Activated T-cell treated with anti-CD3 and anti-CD28 coated beads, Interleukin-2, amount 50 U/mL, for 24 hours (primary cell): ENCODE data around the gene PCGF6.
"Not testable (repeated sequence)": the region's sequence is repeated elsewhere in the genome, so short reads cannot be mapped to it uniquely, and the experiment has no call there.

Experiments used
- DNase-seq: peaks from one replicate; pipeline ENCODE4 v3.0.0-alpha.2; 2020
- H3K27ac Mint-ChIP-seq: 2 replicates; pipeline ENCODE4 v1.8.0; 2020; ENCODE audit warnings: mild to moderate bottlenecking, mixed read lengths
- H3K27me3 Mint-ChIP-seq: 2 replicates; pipeline ENCODE4 v1.8.0; 2020; ENCODE audit warnings: mixed read lengths
- H3K36me3 Mint-ChIP-seq: 2 replicates; pipeline ENCODE4 v1.8.0; 2020; ENCODE audit warnings: low read depth, mixed read lengths
- H3K4me1 Mint-ChIP-seq: 2 replicates; pipeline ENCODE4 v1.8.0; 2020; ENCODE audit warnings: low read depth, mixed read lengths
- H3K4me3 Mint-ChIP-seq: 2 replicates; pipeline ENCODE4 v1.8.0; 2020; ENCODE audit warnings: mild to moderate bottlenecking, moderate library complexity, mixed read lengths
- H3K9me3 Mint-ChIP-seq: 2 replicates; pipeline ENCODE4 v1.8.0; 2020; ENCODE audit warnings: mixed read lengths

PCGF6 gene

DNA sequence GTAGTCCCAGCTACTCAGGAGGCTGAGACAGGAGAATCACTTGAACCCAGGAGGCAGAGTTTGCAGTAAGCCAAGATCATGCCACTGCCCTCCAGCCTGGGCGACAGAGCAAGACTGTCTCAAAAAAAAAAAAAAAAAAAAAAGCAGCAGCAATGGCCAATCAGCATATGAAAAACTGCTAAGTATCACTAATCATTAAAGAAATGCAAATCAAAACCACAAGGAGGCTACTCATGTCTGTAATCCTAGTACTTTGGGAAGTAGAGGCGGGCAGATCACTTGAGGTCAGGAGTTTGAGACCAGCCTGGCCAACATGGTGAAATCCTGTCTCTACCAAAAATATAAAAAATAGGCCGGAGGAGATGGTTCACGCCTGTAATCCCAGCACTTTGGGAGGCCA, 3.6 kb upstream of the PCGF6 start:
- H3K27ac Mint-ChIP-seq, H3K36me3 Mint-ChIP-seq, H3K27me3 Mint-ChIP-seq, DNase-seq, H3K4me1 Mint-ChIP-seq, H3K9me3 Mint-ChIP-seq, H3K4me3 Mint-ChIP-seq: not testable (repeated sequence)

DNA sequence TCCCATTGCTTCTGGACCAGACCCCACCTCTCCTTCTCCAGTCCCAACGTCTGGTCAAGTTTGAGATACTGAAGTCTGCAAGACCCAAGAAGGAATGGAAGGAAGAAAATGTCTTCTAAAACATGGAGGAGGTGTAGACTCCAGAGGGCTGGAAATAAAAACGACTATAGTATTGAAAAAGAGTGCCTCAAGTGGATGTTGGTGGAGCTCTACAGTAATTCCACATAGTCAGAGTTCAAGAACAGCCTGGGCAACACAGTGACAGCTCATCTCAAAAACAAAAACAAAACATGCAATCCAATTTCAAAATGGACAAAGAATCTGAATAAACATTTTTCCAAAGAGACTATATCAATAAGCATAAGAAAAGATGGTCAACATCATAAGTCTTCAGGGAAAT, 2.3 kb upstream of the PCGF6 start:
- H3K27ac Mint-ChIP-seq: no peak overlapping the region
- H3K4me1 Mint-ChIP-seq: peaks cover 13% of the 10 kb centered on the region
- H3K36me3 Mint-ChIP-seq: peaks cover 11% of the 10 kb centered on the region
- H3K9me3 Mint-ChIP-seq: no peaks in the 10 kb centered on the region
- DNase-seq: no peak
- H3K27me3 Mint-ChIP-seq: no peaks in the 10 kb centered on the region
- no peak overlapping the region for H3K4me3 Mint-ChIP-seq

DNA sequence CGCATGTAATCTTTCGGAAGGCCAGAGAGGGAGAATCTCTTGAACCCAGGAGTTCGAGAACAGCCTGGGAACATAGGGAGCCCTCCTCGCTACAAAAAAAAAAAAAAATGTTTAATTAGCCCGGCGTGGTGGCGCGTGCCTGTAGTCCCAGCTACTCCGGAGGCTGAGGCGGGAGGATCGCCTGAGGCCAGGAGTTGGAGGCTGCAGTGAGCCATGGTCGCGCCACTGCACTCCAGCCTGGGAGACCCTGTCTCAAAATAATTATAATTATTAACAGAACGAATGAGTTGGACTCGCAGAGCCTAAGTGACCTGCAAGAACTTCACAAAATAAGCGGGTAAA, 794 bp downstream of the PCGF6 start:
- peak overlapping the region; percentile 82 for H3K27ac Mint-ChIP-seq

GRCh38 chr10:103336370-103336769, 14.6 kb downstream of the PCGF6 start:
- H3K4me1 Mint-ChIP-seq: no peaks in the 10 kb centered on the region
- H3K27ac Mint-ChIP-seq: no peak overlapping the region
- H3K36me3 Mint-ChIP-seq: peaks cover 63% of the 10 kb centered on the region
- H3K9me3 Mint-ChIP-seq: no peaks in the 10 kb centered on the region
- no peaks in the 10 kb centered on the region for H3K27me3 Mint-ChIP-seq
- H3K4me3 Mint-ChIP-seq: no peak overlapping the region
- no peak for DNase-seq

More for the DNA sequence above, 794 bp downstream of the PCGF6 start:
- Mint-ChIP-seq H3K27me3 (no peaks in the 10 kb centered on the region), H3K36me3 (peaks cover 40% of the 10 kb centered on the region), H3K4me3 (peak overlapping the region; percentile 92), H3K4me1 (peaks cover 13% of the 10 kb centered on the region), H3K9me3 (no peaks in the 10 kb centered on the region)
- DNase-seq: no peak

- no peak overlapping the region for H3K4me3 Mint-ChIP-seq
Measured at GRCh38 chr10:103334567-103334966, 16.4 kb downstream of the PCGF6 start.

GRCh38 chr10:103333934-103334520, 16.9 kb downstream of the PCGF6 start:
- no peak overlapping the region for H3K4me3 Mint-ChIP-seq
- no peaks in the 10 kb centered on the region for H3K27me3 Mint-ChIP-seq
- H3K4me1 Mint-ChIP-seq: no peaks in the 10 kb centered on the region
- DNase-seq: no peak
- H3K36me3 Mint-ChIP-seq: peaks cover 73% of the 10 kb centered on the region
- H3K9me3 Mint-ChIP-seq: no peaks in the 10 kb centered on the region
- H3K27ac Mint-ChIP-seq: no peak overlapping the region

More at GRCh38 chr10:103334567-103334966, 16.4 kb downstream of the PCGF6 start:
- Mint-ChIP-seq H3K9me3 (no peaks in the 10 kb centered on the region), H3K36me3 (peaks cover 72% of the 10 kb centered on the region), H3K27ac (no peak overlapping the region), H3K27me3 (no peaks in the 10 kb centered on the region), H3K4me1 (no peaks in the 10 kb centered on the region)
- no peak for DNase-seq

DNA sequence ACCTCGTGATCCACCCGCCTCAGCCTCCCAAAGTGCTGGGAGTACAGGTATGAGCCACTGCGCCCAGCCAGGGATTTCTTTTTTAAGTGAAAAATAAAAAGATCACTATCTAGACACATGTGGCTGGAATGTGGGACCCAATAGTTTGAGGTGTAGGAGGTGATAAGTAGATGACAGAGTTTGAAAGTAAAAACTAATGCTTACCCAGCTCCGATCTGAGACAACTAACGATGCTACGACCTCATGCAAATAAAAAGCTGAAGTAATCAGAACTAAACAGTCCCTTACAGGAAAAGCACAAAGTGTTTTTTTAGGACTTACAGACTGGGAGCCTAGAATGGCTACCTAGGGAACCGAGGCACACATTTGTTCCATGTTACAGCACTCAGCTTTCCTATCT, 23.0 kb downstream of the PCGF6 start:
- no peaks in the 10 kb centered on the region for H3K27me3 Mint-ChIP-seq
- H3K9me3 Mint-ChIP-seq: no peaks in the 10 kb centered on the region
- H3K4me1 Mint-ChIP-seq: peaks cover 3% of the 10 kb centered on the region
- no peak overlapping the region for H3K4me3 Mint-ChIP-seq
- peaks cover 81% of the 10 kb centered on the region for H3K36me3 Mint-ChIP-seq
- DNase-seq: no peak
- peak overlapping the region; percentile 44 for H3K27ac Mint-ChIP-seq

- Mint-ChIP-seq H3K4me3 (no peak overlapping the region), H3K4me1 (no peaks in the 10 kb centered on the region), H3K9me3 (no peaks in the 10 kb centered on the region), H3K27ac (no peak overlapping the region), H3K27me3 (no peaks in the 10 kb centered on the region), H3K36me3 (peaks cover 71% of the 10 kb centered on the region)
- no peak for DNase-seq
Measured at GRCh38 chr10:103316087-103316486, 34.9 kb downstream of the PCGF6 start.

DNA sequence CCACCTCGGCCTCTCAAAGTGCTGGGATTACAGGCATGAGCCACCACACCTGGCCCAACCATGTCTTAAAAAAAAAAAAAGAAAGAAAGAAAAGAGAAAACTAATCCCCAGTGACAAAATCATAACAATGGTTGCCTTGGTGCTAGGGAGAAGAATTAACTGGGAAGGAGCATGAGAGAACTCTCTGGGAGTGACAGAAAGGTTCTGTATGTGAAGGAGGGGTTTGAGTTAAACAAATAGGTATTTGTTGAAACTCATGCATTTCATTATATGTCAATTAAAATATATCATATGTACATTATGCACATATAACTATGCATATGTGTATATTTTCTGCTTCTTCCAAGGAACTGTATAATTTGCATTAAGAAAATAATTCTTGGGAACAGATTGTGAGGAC, 40.7 kb downstream of the PCGF6 start:
- Mint-ChIP-seq H3K27me3 (no peaks in the 10 kb centered on the region), H3K36me3 (peaks cover 74% of the 10 kb centered on the region), H3K4me1 (no peaks in the 10 kb centered on the region), H3K9me3 (no peaks in the 10 kb centered on the region), H3K4me3 (no peak overlapping the region), H3K27ac (no peak overlapping the region)
- no peak for DNase-seq

- Mint-ChIP-seq H3K36me3 (peaks cover 77% of the 10 kb centered on the region), H3K4me1 (no peaks in the 10 kb centered on the region)
- no peak for DNase-seq
Measured at GRCh38 chr10:103307594-103307993, 43.3 kb downstream of the PCGF6 start.

DNA sequence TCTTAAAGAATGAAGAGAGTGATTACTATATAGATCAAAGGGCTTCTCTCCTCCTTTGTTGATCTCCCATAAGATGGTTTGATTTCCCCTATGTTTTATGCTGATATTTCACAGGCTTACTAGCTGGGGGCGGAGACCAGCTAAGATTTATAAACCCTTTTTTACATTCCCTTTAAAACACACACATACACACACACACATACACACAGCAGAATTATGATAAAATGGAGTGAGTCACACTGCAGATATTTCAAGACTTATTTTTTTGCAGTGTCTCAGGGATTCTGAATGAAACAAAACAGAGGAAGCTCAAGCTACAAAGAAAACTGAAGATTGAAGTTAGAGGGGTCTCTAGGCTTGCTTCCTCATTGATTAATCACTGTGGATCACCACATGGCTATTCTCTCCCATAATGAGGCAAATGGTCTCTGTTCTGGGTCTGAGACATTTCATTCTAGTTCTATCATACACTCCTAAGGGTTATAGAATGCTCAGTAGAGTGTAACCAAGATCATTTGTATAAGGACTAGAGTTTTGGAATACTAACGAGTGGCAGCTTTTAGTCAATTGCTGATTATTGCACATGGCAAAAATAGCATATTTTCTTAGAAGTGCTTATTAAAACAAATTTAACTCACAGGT, 55.4 kb downstream of the PCGF6 start:
- Mint-ChIP-seq H3K9me3 (no peaks in the 10 kb centered on the region), H3K27ac (no peak overlapping the region), H3K36me3 (peaks cover 3% of the 10 kb centered on the region), H3K4me3 (no peak overlapping the region), H3K4me1 (no peaks in the 10 kb centered on the region), H3K27me3 (peaks cover 4% of the 10 kb centered on the region)
- no peak for DNase-seq

More at GRCh38 chr10:103307594-103307993, 43.3 kb downstream of the PCGF6 start:
- Mint-ChIP-seq H3K27ac (no peak overlapping the region), H3K27me3 (no peaks in the 10 kb centered on the region), H3K9me3 (no peaks in the 10 kb centered on the region), H3K4me3 (no peak overlapping the region)

DNA sequence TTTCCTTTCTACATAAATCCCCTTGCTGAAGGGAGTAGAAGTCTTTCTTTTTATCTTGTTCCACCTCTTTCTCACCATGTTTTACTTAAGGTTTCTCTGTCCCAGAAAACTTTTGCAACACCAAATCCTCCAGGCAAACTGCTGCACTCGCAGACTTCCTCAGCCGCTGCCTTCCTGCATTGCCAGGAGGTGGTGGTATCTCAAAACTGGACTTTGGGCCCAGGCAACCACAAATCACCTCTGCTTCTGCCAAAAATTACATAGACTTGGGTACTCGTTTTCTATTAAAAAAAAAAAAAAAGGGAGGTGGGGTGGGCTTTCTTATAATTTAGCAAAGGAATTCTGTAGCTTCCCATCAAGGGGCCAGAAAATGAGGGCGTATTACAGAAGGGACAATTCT, 59.4 kb downstream of the PCGF6 start:
- no peak for DNase-seq
- Mint-ChIP-seq H3K36me3 (no peaks in the 10 kb centered on the region), H3K27me3 (peaks cover 34% of the 10 kb centered on the region), H3K4me3 (no peak overlapping the region), H3K4me1 (no peaks in the 10 kb centered on the region), H3K9me3 (no peaks in the 10 kb centered on the region), H3K27ac (no peak overlapping the region)

GRCh38 chr10:103287992-103288391, 62.9 kb downstream of the PCGF6 start:
- Mint-ChIP-seq H3K9me3 (no peaks in the 10 kb centered on the region), H3K27me3 (peaks cover 60% of the 10 kb centered on the region), H3K27ac (no peak overlapping the region), H3K4me1 (no peaks in the 10 kb centered on the region), H3K4me3 (no peak overlapping the region), H3K36me3 (no peaks in the 10 kb centered on the region)
- DNase-seq: no peak

- Mint-ChIP-seq H3K27ac (no peak overlapping the region), H3K4me3 (no peak overlapping the region), H3K27me3 (peaks cover 84% of the 10 kb centered on the region), H3K4me1 (no peaks in the 10 kb centered on the region), H3K36me3 (no peaks in the 10 kb centered on the region), H3K9me3 (no peaks in the 10 kb centered on the region)
- DNase-seq: no peak
Measured at GRCh38 chr10:103284170-103284569, 66.8 kb downstream of the PCGF6 start.

- H3K4me3 Mint-ChIP-seq: no peak overlapping the region
Measured at GRCh38 chr10:103282961-103283360, 68.0 kb downstream of the PCGF6 start.

More at GRCh38 chr10:103282961-103283360, 68.0 kb downstream of the PCGF6 start:
- Mint-ChIP-seq H3K27ac (no peak overlapping the region), H3K9me3 (no peaks in the 10 kb centered on the region), H3K36me3 (no peaks in the 10 kb centered on the region), H3K27me3 (peaks cover 84% of the 10 kb centered on the region), H3K4me1 (peaks cover 6% of the 10 kb centered on the region)
- no peak for DNase-seq
